GM23338 (cell line): ENCODE results near the gene STAC2. TPM values are rescaled to one million over a fixed set of nuclear protein-coding genes. Genes with fewer than 3 reads are reported as not detected.
A peak's percentile ranks its signal among the peaks of the same experiment; 100 is the strongest.

Experiments
- ATAC-seq: fragments of 200-7000 bp; cut with Tn5 transposase; 3 replicates; pipeline ENCODE4 v1.9.1; 2020
- DNase-seq: peaks from one replicate; pipeline ENCODE4 v3.0.0-alpha.2; 2015; ENCODE audit warnings: low spot score
- H2AFZ ChIP-seq: fragments of 200-600 bp; sonication (generic); 2 replicates; pipeline ENCODE4 v1.8.0; 2016; ENCODE audit warnings: antibody characterized with exemption, mild to moderate bottlenecking, moderate library complexity
- H3F3A ChIP-seq: fragments of 200-600 bp; sonication (generic); replicated peaks from 2 replicates; pipeline ENCODE4 v1.8.0; 2017; ENCODE audit warnings: antibody characterized with exemption, mixed run types, low read depth
- H3K27ac ChIP-seq: fragments of 200-600 bp; sonication (generic); 2 replicates; pipeline ENCODE4 v1.6.1; 2016; ENCODE audit warnings: low read depth
- H3K27me3 ChIP-seq: fragments of 200-600 bp; sonication (generic); 2 replicates; pipeline ENCODE4 v1.8.0; 2016; ENCODE audit warnings: mild to moderate bottlenecking, mixed run types, moderate library complexity; ENCODE audit not compliant: insufficient read depth
- H3K36me3 ChIP-seq: fragments of 200-600 bp; sonication (generic); 2 replicates; pipeline ENCODE4 v1.8.0; 2016; ENCODE audit warnings: mild to moderate bottlenecking; ENCODE audit not compliant: insufficient read depth
- H3K4me1 ChIP-seq: fragments of 200-600 bp; sonication (generic); 2 replicates; pipeline ENCODE4 v1.8.0; 2016; ENCODE audit warnings: mild to moderate bottlenecking, moderate library complexity; ENCODE audit not compliant: insufficient read depth
- H3K4me2 ChIP-seq: fragments of 200-600 bp; sonication (generic); 2 replicates; pipeline ENCODE4 v1.7.1; 2017; ENCODE audit warnings: mixed run types
- H3K4me3 ChIP-seq: fragments of 200-600 bp; sonication (generic); 2 replicates; pipeline ENCODE4 v1.6.1; 2016; ENCODE audit warnings: mixed run types
- H3K79me2 ChIP-seq: fragments of 200-600 bp; sonication (generic); replicated peaks from 2 replicates; pipeline ENCODE4 v1.8.0; 2017; ENCODE audit warnings: mild to moderate bottlenecking; ENCODE audit not compliant: insufficient read depth
- H3K9me2 ChIP-seq: fragments of 200-600 bp; sonication (generic); 2 replicates; pipeline ENCODE4 v1.8.0; 2017; ENCODE audit not compliant: insufficient read depth
- H4K20me1 ChIP-seq: fragments of 200-600 bp; sonication (generic); replicated peaks from 2 replicates; pipeline ENCODE4 v1.8.0; 2017; ENCODE audit warnings: mild to moderate bottlenecking; ENCODE audit not compliant: insufficient read depth
- H3K27ac Mint-ChIP-seq: 2 replicates; pipeline ENCODE4 v1.8.0; 2020; ENCODE audit warnings: inconsistent platforms, mild to moderate bottlenecking, moderate library complexity, mixed read lengths
- H3K27me3 Mint-ChIP-seq: 3 replicates; pipeline ENCODE4 v1.8.0; 2022; ENCODE audit warnings: low read depth, mild to moderate bottlenecking, moderate library complexity, mixed read lengths, inconsistent platforms; ENCODE audit not compliant: insufficient read depth, poor library complexity
- H3K36me3 Mint-ChIP-seq: 3 replicates; pipeline ENCODE4 v1.8.0; 2021; ENCODE audit warnings: low read depth, mild to moderate bottlenecking, inconsistent platforms, moderate library complexity, mixed read lengths
- H3K4me1 Mint-ChIP-seq: 3 replicates; pipeline ENCODE4 v1.8.0; 2020; ENCODE audit warnings: mild to moderate bottlenecking, inconsistent platforms, mixed read lengths
- H3K4me3 Mint-ChIP-seq: 3 replicates; pipeline ENCODE4 v1.8.0; 2021; ENCODE audit warnings: moderate library complexity, mild to moderate bottlenecking, inconsistent platforms, mixed read lengths
- H3K9me3 Mint-ChIP-seq: 3 replicates; pipeline ENCODE4 v1.8.0; 2020; ENCODE audit warnings: moderate library complexity, mild to moderate bottlenecking, inconsistent platforms, mixed read lengths
- CTCF ChIP-seq, 2 experiments: fragments of 200-600 bp in 1 of 2; sonication (generic) in 1 of 2; conservative IDR thresholded peaks; 2 replicates each; pipeline versions ENCODE4 v1.5.1 to v1.6.1; 2016 to 2017; ENCODE audit warnings: antibody characterized with exemption in 2 of 2, low read depth in 2 of 2, mild to moderate bottlenecking in 2 of 2, moderate library complexity in 1 of 2
- ETS1 ChIP-seq: IDR thresholded peaks from 2 replicates; pipeline ENCODE4 v1.6.1; 2016; ENCODE audit warnings: antibody characterized with exemption
- EZH2 ChIP-seq: fragments of 200-600 bp; sonication (generic); IDR thresholded peaks from one replicate; pipeline ENCODE4 v1.8.0; 2017; ENCODE audit warnings: antibody characterized with exemption, mild to moderate bottlenecking, low read depth; ENCODE audit not compliant: unreplicated experiment
- EZH2phosphoT487 ChIP-seq: fragments of 200-600 bp; sonication (generic); IDR thresholded peaks from one replicate; pipeline ENCODE4 v1.8.1; 2018; ENCODE audit warnings: antibody characterized with exemption; ENCODE audit not compliant: unreplicated experiment
- POLR2AphosphoS5 ChIP-seq: IDR thresholded peaks from 2 replicates; pipeline ENCODE4 v1.6.1; 2016; ENCODE audit warnings: antibody characterized with exemption, low read depth
- ZNF114 ChIP-seq: fragments of 250-450 bp; sonication (Bioruptor Pico); IDR thresholded peaks from 2 replicates; pipeline ENCODE4 v1.5.0; 2020; ENCODE audit warnings: mild to moderate bottlenecking, moderate library complexity
- ZNF331 ChIP-seq: fragments of 250-450 bp; sonication (Bioruptor Pico); IDR thresholded peaks from 2 replicates; pipeline ENCODE4 v1.5.0; 2020; ENCODE audit warnings: low read depth, mild to moderate bottlenecking, moderate library complexity
- polyA plus RNA-seq: library from polyadenylated mRNA; unstranded; fragments of >200 nt; fragmentation: Nextera tagmentation; extraction: Ambion mirVana; gene quantifications from 2 replicates; pipeline ENCODE4 v1.2.1, GENCODE V29; 2016
- total RNA-seq: library from RNA; depleted of rRNA; stranded (reverse); fragments of >200 nt; shearing (Covaris generic); gene quantifications from 2 replicates; pipeline ENCODE4 v1.2.3, GENCODE V29; 2014

Gene STAC2
- total and polyA plus RNA-seq, 2 experiments from 2014 or later, result 1.9 to 3.1 TPM

DNA sequence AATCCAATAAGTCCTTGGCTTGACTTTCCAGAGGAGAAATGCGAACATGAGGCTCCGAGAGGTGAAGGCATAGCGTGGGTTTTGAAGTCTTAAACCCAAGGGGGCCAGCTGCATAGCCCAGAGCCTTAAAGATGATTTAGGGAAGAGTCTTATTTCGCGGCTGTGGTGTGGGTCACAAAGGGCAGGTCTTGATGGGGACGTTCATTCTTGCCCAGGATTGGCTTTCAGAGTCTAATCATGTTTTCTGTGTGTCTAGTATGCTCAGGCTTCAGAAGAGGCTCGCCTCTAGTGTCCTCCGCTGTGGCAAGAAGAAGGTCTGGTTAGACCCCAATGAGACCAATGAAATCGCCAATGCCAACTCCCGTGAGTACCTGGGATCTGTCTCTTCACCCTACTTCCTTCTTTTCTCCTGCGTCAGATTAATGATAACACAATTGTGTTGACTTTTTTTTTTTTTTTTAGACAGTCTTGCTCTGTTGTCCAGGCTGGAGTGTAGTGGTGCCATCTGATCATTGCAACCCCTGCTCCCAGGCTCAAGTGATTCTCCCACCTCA lies 24.7 kb downstream of the STAC2 start:
- ATAC-seq (no peak), DNase-seq (no peak)
- H3K36me3 Mint-ChIP-seq, result peaks cover 57% of the 10 kb centered on the region
- H3K9me2 ChIP-seq, result no peaks in the 10 kb centered on the region
- H3K4me3 Mint-ChIP-seq, result peak overlapping the region; percentile 88
- H3K27me3 ChIP-seq, result no peaks in the 10 kb centered on the region
- peak overlapping the region; percentile 99 for H3K4me2 ChIP-seq
- H2AFZ ChIP-seq, result no peak overlapping the region
- peak overlapping the region; percentile 89 for H3K27ac ChIP-seq
- H3K4me3 ChIP-seq, result peak overlapping the region; percentile 99
- H3K27ac Mint-ChIP-seq, result peak overlapping the region; percentile 100
- peaks cover 30% of the 10 kb centered on the region for H3K4me1 ChIP-seq
- H3K36me3 ChIP-seq, result peaks cover 46% of the 10 kb centered on the region
- no peaks in the 10 kb centered on the region; the same call in 2 of the 3 replicates for H3K9me3 Mint-ChIP-seq
- H3K79me2 ChIP-seq, result peaks cover 32% of the 10 kb centered on the region
- no peak for TF ChIP-seq ZNF114 (CRISPR knock-in tag)
- no peak for TF ChIP-seq EZH2
- TF ChIP-seq ETS1, result no peak
- TF ChIP-seq EZH2phosphoT487, result no peak
- TF ChIP-seq ZNF331 (CRISPR knock-in tag), result no peak
- no peak for TF ChIP-seq POLR2AphosphoS5
- H4K20me1 ChIP-seq, result peaks cover 28% of the 10 kb centered on the region
- peaks cover 57% of the 10 kb centered on the region for H3F3A ChIP-seq
- peaks cover 22% of the 10 kb centered on the region for H3K27me3 Mint-ChIP-seq
- peaks cover 34% of the 10 kb centered on the region for H3K4me1 Mint-ChIP-seq

DNA sequence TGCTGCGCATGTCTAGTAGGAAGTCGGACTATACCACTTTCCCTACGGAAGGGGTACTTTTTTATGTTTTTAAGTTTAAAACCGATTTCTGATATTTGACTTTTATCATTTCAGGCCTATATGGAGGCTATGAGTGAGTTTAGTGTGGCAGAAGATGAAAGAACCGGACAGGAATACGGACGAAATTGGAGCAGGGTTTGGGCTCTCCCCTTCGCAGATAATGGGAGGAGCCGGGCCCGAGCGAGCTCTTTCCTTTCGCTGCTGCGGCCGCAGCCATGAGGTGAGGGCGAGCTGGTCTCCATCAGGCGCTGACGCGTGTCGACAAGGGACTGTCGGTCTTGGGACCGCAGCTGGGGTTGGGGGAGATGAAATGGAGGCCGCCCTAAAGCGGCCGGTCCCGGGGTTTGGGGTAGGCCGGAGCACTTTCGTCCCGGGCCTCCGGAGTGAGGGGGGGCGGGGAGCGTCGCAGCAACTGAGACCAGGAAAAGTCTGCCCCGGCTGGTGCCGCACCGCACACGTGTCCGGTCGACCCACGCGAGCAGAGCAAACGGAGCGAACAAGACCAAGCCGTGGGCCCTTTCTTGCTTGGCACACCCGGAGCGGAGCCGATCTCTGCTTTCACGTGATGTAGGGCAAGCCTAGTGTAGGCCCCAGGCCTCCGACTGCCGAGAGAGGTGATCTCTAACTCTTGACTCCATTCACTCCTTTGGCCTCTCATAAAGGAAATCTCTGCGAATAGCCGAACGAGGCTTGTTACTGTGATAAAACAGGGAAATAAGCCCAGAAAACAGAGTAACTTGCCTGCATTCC lies 25.5 kb downstream of the STAC2 start, which contains the start of gene RPL19:
Gene RPL19 (plus strand): TSS at position 214 of the 810 bp plus-strand sequence. CDS start 62 bp downstream, at position 276.
- H3K4me3 ChIP-seq, result peak within 1 kb of the TSS; percentile 99
- peak within 1 kb of the TSS; percentile 99 for H3K4me2 ChIP-seq
- no peak within 1 kb of the TSS for H2AFZ ChIP-seq
- Mint-ChIP-seq H3K27ac (peak within 1 kb of the TSS; percentile 100), H3K4me3 (peak within 1 kb of the TSS; percentile 88), H3K27me3 (peaks cover 23% of the 10 kb centered on the region), H3K36me3 (peaks cover 55% of the 10 kb centered on the region), H3K9me3 (no peaks in the 10 kb centered on the region; the same call in 2 of the 3 replicates), H3K4me1 (peaks cover 41% of the 10 kb centered on the region)
- H3K79me2 ChIP-seq, result peaks cover 39% of the 10 kb centered on the region
- no peaks in the 10 kb centered on the region for H3K9me2 ChIP-seq
- ATAC-seq, result peak; percentile 29
- peaks cover 28% of the 10 kb centered on the region for H4K20me1 ChIP-seq
- H3K36me3 ChIP-seq, result peaks cover 46% of the 10 kb centered on the region
- H3F3A ChIP-seq, result peaks cover 57% of the 10 kb centered on the region
- H3K4me1 ChIP-seq, result peaks cover 38% of the 10 kb centered on the region
- peak within 1 kb of the TSS; percentile 89 for H3K27ac ChIP-seq
- DNase-seq, result peak; percentile 80
- TF ChIP-seq EZH2, result no peak
- peak; percentile 46; the same call in 1 of the 2 replicates for TF ChIP-seq ETS1
- TF ChIP-seq POLR2AphosphoS5, result peak; percentile 89
- no peak for TF ChIP-seq CTCF (conservative IDR thresholded peaks at IDR 0.05; ENCODE audit: low read depth in 2 of 2)
- H3K27me3 ChIP-seq, result no peaks in the 10 kb centered on the region
